Suprapubic skin (tissue), 4 donors: Measurements from ENCODE around the gene UQCR11. TPM values are rescaled to one million over a fixed set of nuclear protein-coding genes. Genes with fewer than 3 reads are reported as not detected.

Experiments
- DNase-seq, 2 donors: peaks; one replicate each; pipeline ENCODE4 v3.0.0-alpha.2; 2019; ENCODE audit warnings: low spot score in 2 of 2
- H3K27ac ChIP-seq: fragments of 200-600 bp; sonication (generic); one replicate; pipeline ENCODE4 v1.5.1; 2019
- H3K27me3 ChIP-seq: fragments of 200-600 bp; sonication (generic); one replicate; pipeline ENCODE4 v1.5.1; 2019
- H3K36me3 ChIP-seq: fragments of 200-600 bp; sonication (generic); one replicate; pipeline ENCODE4 v1.5.1; 2019
- H3K4me1 ChIP-seq: fragments of 200-600 bp; sonication (generic); one replicate; pipeline ENCODE4 v1.5.1; 2019
- H3K4me3 ChIP-seq: fragments of 200-600 bp; sonication (generic); one replicate; pipeline ENCODE4 v1.5.1; 2019; ENCODE audit warnings: mild to moderate bottlenecking
- H3K9me3 ChIP-seq: fragments of 200-600 bp; sonication (generic); one replicate; pipeline ENCODE4 v1.5.1; 2019
- CTCF ChIP-seq, 2 donors: fragments of 200-600 bp in 1 of 2; fragments of 450-650 bp in 1 of 2; sonication (generic) in 1 of 2; IDR thresholded peaks; one replicate each; pipeline ENCODE4 v1.5.1; 2016 to 2019; ENCODE audit warnings: antibody characterized with exemption in 2 of 2, mild to moderate bottlenecking in 1 of 2, moderate library complexity in 1 of 2
- EP300 ChIP-seq: sonication (generic); formaldehyde crosslinking; IDR thresholded peaks from one replicate; pipeline ENCODE4 v1.6.1; 2017; ENCODE audit warnings: antibody characterized with exemption
- POLR2A ChIP-seq, 2 donors: fragments of 450-650 bp; IDR thresholded peaks; one replicate each; pipeline ENCODE4 v1.6.1; 2017; ENCODE audit warnings: antibody characterized with exemption in 2 of 2, mild to moderate bottlenecking in 2 of 2, moderate library complexity in 2 of 2
- POLR2AphosphoS5 ChIP-seq, 3 donors: sonication (generic); formaldehyde crosslinking; IDR thresholded peaks; one replicate each; pipeline ENCODE4 v1.6.1; 2017; ENCODE audit warnings: antibody characterized with exemption in 3 of 3
- WGBS: methylation state at CpG from one replicate; pipeline ENCODE4 v1.1.5; 2018; 5-methylcytosine and 5-hydroxymethylcytosine counted together
- total RNA-seq, 4 donors: library from RNA; depleted of rRNA; stranded (reverse); fragments of >200 nt; gene quantifications; one replicate each; pipeline ENCODE4 v1.1.0, GENCODE V29; 2016

Gene UQCR11
- total RNA-seq, 4 donors from 2014 or later = 33.4 to 73.1 (median 59.4) TPM

- no peak overlapping the region for H3K27ac ChIP-seq
- TF ChIP-seq EP300 = no peak
- no peak for TF ChIP-seq POLR2A (IDR thresholded peaks at IDR 0.05)
- TF ChIP-seq CTCF (IDR thresholded peaks at IDR 0.05) = no peak
- TF ChIP-seq POLR2AphosphoS5 (IDR thresholded peaks at IDR 0.05) = no peak
- H3K4me1 ChIP-seq = no peaks in the 10 kb centered on the region
- peaks cover 69% of the 10 kb centered on the region for H3K36me3 ChIP-seq
- no peaks in the 10 kb centered on the region for H3K27me3 ChIP-seq
- 84% methylated on average over 18 of the region's 18 CpGs for WGBS
- no peak overlapping the region for H3K4me3 ChIP-seq
- no peaks in the 10 kb centered on the region for H3K9me3 ChIP-seq
- DNase-seq = no peak
These were observed 14.4 kb upstream of the UQCR11 start for GRCh38 chr19:1619703-1620102.

DNA sequence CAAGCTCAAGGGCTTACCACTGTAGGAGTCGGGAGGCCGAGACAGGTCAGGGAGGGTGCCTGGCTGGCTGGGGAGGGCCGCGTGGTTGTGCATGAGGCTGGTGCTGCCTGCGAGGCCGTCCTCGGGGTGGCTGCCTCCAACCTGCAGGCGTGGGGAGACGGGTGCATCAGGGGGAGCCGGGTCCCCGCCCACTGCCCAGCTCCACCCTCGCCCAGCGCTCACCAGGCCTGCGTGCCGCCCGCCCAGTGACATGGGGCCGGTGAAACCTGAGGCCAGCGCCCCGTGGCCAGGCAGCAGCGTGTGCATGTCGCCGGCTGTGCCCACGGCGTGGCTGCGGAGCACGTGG lies 13.8 kb upstream of the UQCR11 start:
- Histone ChIP-seq H3K4me1 (no peaks in the 10 kb centered on the region), H3K36me3 (peaks cover 72% of the 10 kb centered on the region), H3K9me3 (no peaks in the 10 kb centered on the region), H3K27ac (no peak overlapping the region), H3K27me3 (no peaks in the 10 kb centered on the region), H3K4me3 (no peak overlapping the region)
- WGBS = 86% methylated on average over 7 of the region's 26 CpGs
- DNase-seq = no peak
- TF ChIP-seq POLR2AphosphoS5 (IDR thresholded peaks at IDR 0.05) (no peak), POLR2A (IDR thresholded peaks at IDR 0.05) (no peak), EP300 (no peak), CTCF (IDR thresholded peaks at IDR 0.05) (no peak)

GRCh38 chr19:1618157-1619093 lies 13.2 kb upstream of the UQCR11 start:
- Histone ChIP-seq H3K36me3 (peaks cover 78% of the 10 kb centered on the region), H3K27ac (no peak overlapping the region), H3K9me3 (no peaks in the 10 kb centered on the region), H3K4me1 (no peaks in the 10 kb centered on the region), H3K4me3 (no peak overlapping the region), H3K27me3 (no peaks in the 10 kb centered on the region)
- DNase-seq = no peak
- TF ChIP-seq EP300 (no peak), POLR2AphosphoS5 (IDR thresholded peaks at IDR 0.05) (no peak), CTCF (IDR thresholded peaks at IDR 0.05) (no peak), POLR2A (IDR thresholded peaks at IDR 0.05) (no peak)
- WGBS = 75% methylated on average over 18 of the region's 24 CpGs

GRCh38 chr19:1616875-1617274 lies 11.6 kb upstream of the UQCR11 start:
- no peak for DNase-seq
- H3K9me3 ChIP-seq = no peaks in the 10 kb centered on the region
- peaks cover 88% of the 10 kb centered on the region for H3K36me3 ChIP-seq
- H3K4me3 ChIP-seq = no peak overlapping the region
- H3K27me3 ChIP-seq = no peaks in the 10 kb centered on the region
- H3K27ac ChIP-seq = no peak overlapping the region
- WGBS = 69% methylated on average over 4 of the region's 4 CpGs
- no peaks in the 10 kb centered on the region for H3K4me1 ChIP-seq
- no peak for TF ChIP-seq POLR2A (IDR thresholded peaks at IDR 0.05)
- no peak for TF ChIP-seq EP300
- no peak for TF ChIP-seq POLR2AphosphoS5 (IDR thresholded peaks at IDR 0.05)
- TF ChIP-seq CTCF (IDR thresholded peaks at IDR 0.05) = no peak

- Histone ChIP-seq H3K27ac (no peak overlapping the region), H3K9me3 (no peaks in the 10 kb centered on the region), H3K36me3 (peaks cover 88% of the 10 kb centered on the region)
These were observed 11.1 kb upstream of the UQCR11 start for GRCh38 chr19:1616396-1616795.

More at GRCh38 chr19:1616396-1616795, 11.1 kb upstream of the UQCR11 start:
- H3K4me1 ChIP-seq = no peaks in the 10 kb centered on the region
- no peak for DNase-seq
- no peak overlapping the region for H3K4me3 ChIP-seq
- TF ChIP-seq EP300 (no peak), CTCF (IDR thresholded peaks at IDR 0.05) (no peak), POLR2A (IDR thresholded peaks at IDR 0.05) (no peak), POLR2AphosphoS5 (IDR thresholded peaks at IDR 0.05) (no peak)
- H3K27me3 ChIP-seq = no peaks in the 10 kb centered on the region
- WGBS = 92% methylated on average over 8 of the region's 8 CpGs
